Smooth muscle cell of the umbilical artery (primary cell): Measurements from ENCODE around the gene ARHGAP23. TPM values are rescaled to one million over a fixed set of nuclear protein-coding genes. Genes with fewer than 3 reads are reported as not detected.

Experiments
- total RNA-seq: library from RNA; depleted of rRNA; stranded (reverse); fragments of >200 nt; gene quantifications from 2 replicates; pipeline ENCODE4 v1.2.3, GENCODE V29; 2014

The ARHGAP23 gene
- 25.8 and 86.8 TPM in 2 replicates for total RNA-seq

GRCh38 chr17:38428112-38428642 lies at the start of gene ARHGAP23:
Gene ARHGAP23 (plus strand): TSS chr17:38428464. CDS start chr17:38428486, 22 bp downstream.

Other genes with a start within 250 kb of the ARHGAP23 start
- gene TBC1D3, start 235.9 kb upstream of the ARHGAP23 start, total RNA-seq: not detected in 2 replicates
- gene MRPL45, start 131.3 kb upstream of the ARHGAP23 start, total RNA-seq: 21.7 TPM in 2 replicates
- gene GPR179, start 84.5 kb upstream of the ARHGAP23 start, total RNA-seq: under 0.01 and 0.14 TPM in 2 replicates
- 11.9 and 15.6 TPM in 2 replicates for gene SOCS7, start 76.6 kb upstream of the ARHGAP23 start, total RNA-seq
- 0.05 TPM in 1 of 2 replicates, not detected in the other for gene SRCIN1, start 177.5 kb downstream of the ARHGAP23 start, total RNA-seq
- 0.89 and 1.3 TPM in 2 replicates for gene EPOP, start 246.5 kb downstream of the ARHGAP23 start, total RNA-seq